MM.1S (cell line): Measurements from ENCODE around the gene RAPGEF4.

Experiments
- CTCF ChIP-seq: fragments of 300-600 bp; sonication (generic); IDR thresholded peaks from 2 replicates; pipeline ENCODE4 v1.5.1; 2016; ENCODE audit warnings: antibody characterized with exemption, low read length, mixed read lengths
- EZH2 ChIP-seq: fragments of 300-600 bp; sonication (generic); optimal IDR thresholded peaks from 2 replicates; pipeline ENCODE3; 2017; ENCODE audit warnings: low read depth, mild to moderate bottlenecking, antibody characterized with exemption, low read length, mixed read lengths
- EZH2phosphoT487 ChIP-seq: fragments of 300-600 bp; sonication (generic); IDR thresholded peaks from 2 replicates; pipeline ENCODE4 v1.6.1; 2018; ENCODE audit warnings: antibody characterized with exemption, low read length

GRCh38 chr2:172736424-172737174, 954 bp downstream of the RAPGEF4 start:
- no peak for TF ChIP-seq EZH2phosphoT487
- TF ChIP-seq CTCF, result no peak
- TF ChIP-seq EZH2, result no peak
